Ascending aorta (tissue), 2 donors: ENCODE results near the gene MAML3. TPM values are rescaled to one million over a fixed set of nuclear protein-coding genes. Genes with fewer than 3 reads are reported as not detected.

ENCODE experiments used
- DNase-seq, 2 donors: peaks; one replicate each; pipeline ENCODE4 v3.0.0-alpha.2; 2019; ENCODE audit warnings: low spot score in 2 of 2
- H3K27ac ChIP-seq, 2 donors: fragments of 200-600 bp; sonication (generic); one replicate each; pipeline ENCODE4 v1.5.1; 2016 to 2017; ENCODE audit warnings: mild to moderate bottlenecking in 1 of 2
- H3K27me3 ChIP-seq: fragments of 200-600 bp; sonication (generic); one replicate; pipeline ENCODE4 v1.5.1; 2017
- H3K36me3 ChIP-seq, 2 donors: fragments of 200-600 bp; sonication (generic); one replicate each; pipeline ENCODE4 v1.5.1; 2016
- H3K4me1 ChIP-seq, 2 donors: fragments of 200-600 bp; sonication (generic); one replicate each; pipeline ENCODE4 v1.5.1; 2016 to 2017; ENCODE audit warnings: mild to moderate bottlenecking in 1 of 2
- H3K4me3 ChIP-seq, 2 donors: fragments of 200-600 bp; sonication (generic); one replicate each; pipeline ENCODE4 v1.5.1; 2016 to 2017; ENCODE audit warnings: mild to moderate bottlenecking in 1 of 2
- H3K9me3 ChIP-seq, 2 donors: fragments of 200-600 bp; sonication (generic); one replicate each; pipeline ENCODE4 v1.5.1; 2016
- intact Hi-C: fragments of 100-400 bp; cut with DNase I; formaldehyde crosslinking; loops from one replicate; pipeline ENCODE4 v1.15.1; 2023
- total RNA-seq: library from RNA; depleted of rRNA; stranded (reverse); fragments of >200 nt; gene quantifications from one replicate; pipeline ENCODE4 v1.1.0, GENCODE V29; 2016
- TF ChIP-seq, protein P1 (sequence below), 3 experiments: fragments of 200-600 bp in 2 of 3; fragments of 450-650 bp in 1 of 3; sonication (generic) in 2 of 3; IDR thresholded peaks; one replicate each; pipeline ENCODE4 v1.5.1; 2016 to 2019; ENCODE audit warnings: antibody characterized with exemption in 3 of 3, mild to moderate bottlenecking in 1 of 3, moderate library complexity in 1 of 3

MAML3 gene
- total RNA-seq, 1 donor from 2014 or later, result 4.7 TPM

DNA sequence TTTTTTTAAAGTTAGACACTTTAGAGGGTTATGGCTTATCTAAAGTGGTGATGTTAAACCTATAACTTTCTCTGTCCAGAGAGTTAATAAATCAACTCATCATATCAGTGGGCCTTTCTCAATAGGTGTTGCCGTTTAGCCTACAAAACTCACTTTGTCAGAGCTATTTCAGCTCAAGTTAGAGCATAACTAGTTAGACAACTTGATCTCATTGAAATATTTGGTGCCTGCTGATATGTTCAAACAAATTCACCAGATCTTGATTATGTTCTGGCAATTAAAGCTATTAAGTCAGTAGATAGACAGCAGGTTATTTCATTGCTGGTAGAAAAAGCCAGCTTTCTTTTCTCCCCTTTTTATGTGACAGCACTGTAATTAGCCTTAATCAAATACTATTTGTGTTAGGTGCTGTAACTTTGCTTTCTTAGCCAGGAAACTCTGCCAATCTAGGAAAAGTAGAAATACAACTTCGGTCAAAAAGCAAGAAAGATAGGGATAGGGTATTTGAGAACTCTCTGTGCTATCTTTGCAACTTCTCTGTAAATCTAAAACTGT lies 191.8 kb downstream of the MAML3 start:
- Histone ChIP-seq H3K4me1 (peaks cover 0 to 14% of the 10 kb centered on the region in 2 donors), H3K36me3 (no peaks in the 10 kb centered on the region), H3K9me3 (no peaks in the 10 kb centered on the region), H3K4me3 (no peak overlapping the region), H3K27me3 (no peaks in the 10 kb centered on the region), H3K27ac (no peak overlapping the region)
- intact Hi-C loops, result no loop called here
- DNase-seq, result no peak
- TF ChIP-seq, protein P1, sequence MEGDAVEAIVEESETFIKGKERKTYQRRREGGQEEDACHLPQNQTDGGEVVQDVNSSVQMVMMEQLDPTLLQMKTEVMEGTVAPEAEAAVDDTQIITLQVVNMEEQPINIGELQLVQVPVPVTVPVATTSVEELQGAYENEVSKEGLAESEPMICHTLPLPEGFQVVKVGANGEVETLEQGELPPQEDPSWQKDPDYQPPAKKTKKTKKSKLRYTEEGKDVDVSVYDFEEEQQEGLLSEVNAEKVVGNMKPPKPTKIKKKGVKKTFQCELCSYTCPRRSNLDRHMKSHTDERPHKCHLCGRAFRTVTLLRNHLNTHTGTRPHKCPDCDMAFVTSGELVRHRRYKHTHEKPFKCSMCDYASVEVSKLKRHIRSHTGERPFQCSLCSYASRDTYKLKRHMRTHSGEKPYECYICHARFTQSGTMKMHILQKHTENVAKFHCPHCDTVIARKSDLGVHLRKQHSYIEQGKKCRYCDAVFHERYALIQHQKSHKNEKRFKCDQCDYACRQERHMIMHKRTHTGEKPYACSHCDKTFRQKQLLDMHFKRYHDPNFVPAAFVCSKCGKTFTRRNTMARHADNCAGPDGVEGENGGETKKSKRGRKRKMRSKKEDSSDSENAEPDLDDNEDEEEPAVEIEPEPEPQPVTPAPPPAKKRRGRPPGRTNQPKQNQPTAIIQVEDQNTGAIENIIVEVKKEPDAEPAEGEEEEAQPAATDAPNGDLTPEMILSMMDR (IDR thresholded peaks at IDR 0.05), result no peak

DNA sequence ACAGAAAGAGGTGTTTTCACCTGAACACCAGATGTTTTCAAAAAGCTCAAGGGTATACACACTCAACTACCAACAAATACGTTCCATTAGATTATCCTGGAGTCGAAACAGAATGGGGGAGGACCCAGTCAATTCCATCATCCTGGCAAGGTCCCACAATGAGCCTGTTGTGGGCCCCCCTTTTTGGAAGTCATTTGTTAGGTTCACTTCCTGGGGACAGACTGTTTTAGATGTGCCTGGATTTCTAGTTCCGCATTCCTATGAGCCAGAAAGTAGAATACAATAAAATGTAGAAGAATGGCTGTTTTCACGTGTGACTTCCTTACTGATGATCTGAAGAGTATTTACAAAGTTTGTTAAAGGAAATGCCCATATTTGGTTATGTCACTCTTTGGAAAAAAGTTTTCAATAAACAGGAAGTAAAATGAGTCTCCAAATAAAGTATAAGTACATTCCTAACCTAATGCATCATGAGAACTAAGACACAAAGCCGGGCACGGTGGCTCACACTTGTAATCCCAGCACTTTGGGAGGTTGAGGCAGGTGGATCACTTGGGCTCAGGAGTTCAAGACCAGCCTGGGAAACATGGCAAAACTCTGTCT lies 192.5 kb downstream of the MAML3 start:
- Histone ChIP-seq H3K27me3 (no peaks in the 10 kb centered on the region), H3K9me3 (no peaks in the 10 kb centered on the region), H3K4me1 (peaks cover 0 to 14% of the 10 kb centered on the region in 2 donors), H3K36me3 (no peaks in the 10 kb centered on the region), H3K4me3 (no peak overlapping the region), H3K27ac (no peak overlapping the region)
- DNase-seq, result no peak
- TF ChIP-seq, protein P1 (IDR thresholded peaks at IDR 0.05), result no peak
- intact Hi-C loops, result no loop called here

DNA sequence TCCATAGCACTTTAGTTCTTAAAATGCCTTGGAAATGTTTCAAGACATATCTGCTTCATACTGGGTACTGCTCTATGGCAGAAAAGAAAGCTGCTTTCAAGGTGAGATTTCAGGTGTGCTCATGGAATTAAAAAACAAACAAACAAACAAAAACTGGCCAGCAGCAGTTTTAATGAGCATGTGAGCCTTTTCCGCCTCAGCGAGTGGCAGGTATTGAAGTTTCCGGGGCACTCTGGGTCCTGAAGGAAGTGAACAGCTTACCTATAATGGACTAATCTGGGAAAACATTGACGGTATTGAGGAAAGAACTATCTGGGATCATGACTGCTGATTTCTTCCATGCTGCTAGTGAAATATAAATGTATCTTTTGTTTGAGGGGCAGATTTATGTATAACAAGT lies 194.6 kb downstream of the MAML3 start:
- Histone ChIP-seq H3K27ac (no peak overlapping the region), H3K36me3 (no peaks in the 10 kb centered on the region), H3K9me3 (no peaks in the 10 kb centered on the region), H3K27me3 (no peaks in the 10 kb centered on the region), H3K4me1 (peaks cover 0 to 4% of the 10 kb centered on the region in 2 donors), H3K4me3 (no peak overlapping the region)
- intact Hi-C loops, result loop anchor here (5.0 kb wide), 1 partner anchor 43 kb away; no protein-coding TSS in a partner anchor
- no peak for DNase-seq
- TF ChIP-seq, protein P1 (IDR thresholded peaks at IDR 0.05), result no peak

DNA sequence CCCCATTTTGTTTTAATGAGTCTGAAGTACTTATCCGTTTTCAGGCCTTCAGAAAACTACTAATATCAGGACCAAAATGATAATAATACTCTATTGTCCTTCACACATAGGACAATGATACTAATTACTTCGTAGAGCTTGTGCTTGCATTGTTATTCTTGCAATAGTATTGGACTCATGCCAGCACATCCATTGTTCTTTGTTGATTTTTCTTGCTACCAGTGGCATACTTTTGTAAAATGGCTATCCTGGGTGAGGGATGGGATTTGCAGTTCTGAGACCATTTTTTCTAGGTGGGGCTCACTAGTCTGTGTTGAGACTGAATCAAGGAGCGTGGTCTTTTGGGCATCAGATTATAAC lies 195.3 kb downstream of the MAML3 start:
- no peak for DNase-seq
- Histone ChIP-seq H3K9me3 (no peaks in the 10 kb centered on the region), H3K4me1 (peaks cover 0 to 4% of the 10 kb centered on the region in 2 donors), H3K27ac (no peak overlapping the region), H3K27me3 (no peaks in the 10 kb centered on the region), H3K36me3 (no peaks in the 10 kb centered on the region), H3K4me3 (no peak overlapping the region)
- intact Hi-C loops, result loop anchor here (5.0 kb wide), 1 partner anchor 44 kb away; no protein-coding TSS in a partner anchor
- TF ChIP-seq, protein P1 (IDR thresholded peaks at IDR 0.05), result no peak

DNA sequence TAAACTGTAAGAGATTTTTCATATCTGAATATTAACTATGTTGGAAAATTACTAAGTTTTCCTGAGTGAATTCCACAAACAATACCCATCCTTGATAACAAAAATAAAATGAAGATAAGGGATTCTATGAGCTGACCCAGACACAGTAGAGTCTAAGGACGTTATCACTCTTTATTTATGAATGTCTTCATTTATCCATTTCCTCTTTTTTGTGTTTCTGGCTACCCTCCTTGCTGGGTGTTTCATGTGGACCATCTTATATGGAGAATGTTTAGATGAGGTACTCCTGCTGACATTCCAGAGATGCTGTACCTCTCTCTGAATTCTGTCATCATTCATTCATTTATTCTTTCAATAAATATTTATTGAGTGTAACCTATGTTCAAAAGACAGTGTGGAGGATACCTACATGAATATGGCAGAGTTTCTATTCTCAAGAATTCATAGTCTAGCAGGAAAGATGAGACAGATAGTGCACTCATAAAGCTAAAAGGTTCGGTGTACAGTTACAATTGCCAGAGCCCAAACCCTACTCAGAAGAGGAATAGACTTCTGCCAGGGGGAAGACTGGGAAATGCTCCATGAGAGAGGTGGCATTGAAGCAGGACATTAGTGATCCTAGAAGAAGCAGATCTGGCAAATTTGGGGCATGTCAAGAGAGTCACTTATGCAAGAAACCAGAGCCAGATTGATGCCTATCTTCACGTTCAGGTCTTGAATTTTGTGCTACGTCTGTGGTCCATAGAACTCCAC lies 195.8 kb downstream of the MAML3 start:
- Histone ChIP-seq H3K36me3 (no peaks in the 10 kb centered on the region), H3K4me3 (no peak overlapping the region), H3K27ac (no peak overlapping the region), H3K27me3 (no peaks in the 10 kb centered on the region), H3K9me3 (no peaks in the 10 kb centered on the region), H3K4me1 (peaks cover 0 to 4% of the 10 kb centered on the region in 2 donors)
- DNase-seq, result no peak
- TF ChIP-seq, protein P1 (IDR thresholded peaks at IDR 0.05), result no peak
- intact Hi-C loops, result loop anchor here (5.0 kb wide), 1 partner anchor 44 kb away; no protein-coding TSS in a partner anchor
